Measurements from ENCODE around the gene FZD4.

The FZD4 gene

GRCh38 chr11:86904001-86904400, 51.2 kb downstream of the FZD4 start:
- no peak for DNase-seq (ENCODE audit: extremely low read depth, low read depth)
- TF ChIP-seq CTCF (IDR thresholded peaks at IDR 0.05; ENCODE audit: low read depth, low read length): no peak

- DNase-seq (ENCODE audit: extremely low read depth, low read depth): no peak
- no peak for TF ChIP-seq CTCF (IDR thresholded peaks at IDR 0.05; ENCODE audit: low read depth, low read length)
Measured at GRCh38 chr11:86902345-86902744, 52.9 kb downstream of the FZD4 start.

- no peak for DNase-seq (ENCODE audit: extremely low read depth, low read depth)
- no peak for TF ChIP-seq CTCF (IDR thresholded peaks at IDR 0.05; ENCODE audit: low read depth, low read length)
Measured at GRCh38 chr11:86901599-86901998, 53.6 kb downstream of the FZD4 start.

GRCh38 chr11:86900162-86900561, 55.0 kb downstream of the FZD4 start:
- TF ChIP-seq CTCF (IDR thresholded peaks at IDR 0.05; ENCODE audit: low read depth, low read length): no peak
- DNase-seq (ENCODE audit: extremely low read depth, low read depth): no peak

- no peak for TF ChIP-seq CTCF (IDR thresholded peaks at IDR 0.05; ENCODE audit: low read depth, low read length)
- no peak for DNase-seq (ENCODE audit: extremely low read depth, low read depth)
Measured at GRCh38 chr11:86898689-86899088, 56.5 kb downstream of the FZD4 start.

GRCh38 chr11:86896441-86896841, 58.8 kb downstream of the FZD4 start:
- peak; percentile 65 for DNase-seq (ENCODE audit: extremely low read depth, low read depth)
- TF ChIP-seq CTCF (IDR thresholded peaks at IDR 0.05; ENCODE audit: low read depth, low read length): no peak

All from AG09319 (cell line).